Measurements from ENCODE around the gene RNF14.

Gene RNF14

GRCh38 chr5:141986072-141986471, 17.2 kb downstream of the RNF14 start:
- no peak for DNase-seq

DNA sequence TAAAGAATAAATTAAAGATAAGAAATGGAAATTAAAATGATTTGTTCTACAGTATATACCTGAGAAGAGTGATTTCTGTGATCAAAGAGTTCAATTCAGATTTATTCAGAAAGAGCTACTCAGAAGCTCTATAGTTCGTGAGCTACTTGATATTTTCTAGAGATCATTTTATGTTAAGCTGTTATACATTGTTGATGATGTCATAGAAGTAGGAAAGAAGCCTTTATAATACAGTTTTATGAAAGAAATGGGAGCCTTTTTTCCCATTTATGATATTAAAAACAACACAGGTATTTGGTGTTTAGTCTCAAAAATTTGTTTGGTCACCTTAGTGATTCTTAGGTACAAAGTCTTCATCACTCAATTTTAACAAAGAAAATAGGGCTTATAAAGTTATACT, 20.8 kb downstream of the RNF14 start:
- DNase-seq: no peak

- DNase-seq: no peak
Measured at GRCh38 chr5:141992349-141992963, 23.6 kb downstream of the RNF14 start.

GRCh38 chr5:141994511-141995136, 25.7 kb downstream of the RNF14 start:
- DNase-seq: no peak

GRCh38 chr5:141995656-141996055, 26.8 kb downstream of the RNF14 start:
- DNase-seq: no peak

DNA sequence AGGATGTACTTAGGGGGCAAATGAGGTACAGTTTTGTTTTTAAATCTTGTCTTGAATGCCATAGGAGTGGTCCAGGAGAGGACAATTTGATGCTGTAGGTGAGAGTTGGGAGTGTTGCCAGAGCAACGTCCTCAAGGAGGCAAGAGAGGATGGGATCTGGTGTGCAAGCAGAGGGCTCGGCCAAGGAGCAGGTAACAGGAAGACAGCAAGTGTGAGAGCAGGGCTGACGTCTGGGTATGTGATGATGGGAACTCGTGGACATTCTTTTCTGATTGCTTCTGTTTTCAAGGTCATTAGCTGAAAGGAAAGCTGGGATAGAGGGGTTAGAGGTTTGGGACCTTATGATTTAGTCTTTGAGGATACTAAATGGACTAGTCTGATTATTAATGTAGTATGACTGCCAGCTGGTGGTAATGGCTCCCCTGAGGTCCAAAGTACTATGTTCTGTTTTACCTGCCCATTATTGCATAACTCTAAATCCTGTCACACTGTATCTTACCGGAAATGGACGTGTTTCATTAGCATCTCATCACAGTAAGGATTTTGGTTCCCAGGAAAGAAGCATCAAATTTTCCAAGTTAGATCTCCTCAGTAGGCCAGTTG, 28.6 kb downstream of the RNF14 start:
- no peak for DNase-seq

- DNase-seq: no peak
Measured at GRCh38 chr5:142000173-142000572, 31.3 kb downstream of the RNF14 start.

- DNase-seq: no peak
Measured at GRCh38 chr5:142000704-142001484, 32.0 kb downstream of the RNF14 start.

DNA sequence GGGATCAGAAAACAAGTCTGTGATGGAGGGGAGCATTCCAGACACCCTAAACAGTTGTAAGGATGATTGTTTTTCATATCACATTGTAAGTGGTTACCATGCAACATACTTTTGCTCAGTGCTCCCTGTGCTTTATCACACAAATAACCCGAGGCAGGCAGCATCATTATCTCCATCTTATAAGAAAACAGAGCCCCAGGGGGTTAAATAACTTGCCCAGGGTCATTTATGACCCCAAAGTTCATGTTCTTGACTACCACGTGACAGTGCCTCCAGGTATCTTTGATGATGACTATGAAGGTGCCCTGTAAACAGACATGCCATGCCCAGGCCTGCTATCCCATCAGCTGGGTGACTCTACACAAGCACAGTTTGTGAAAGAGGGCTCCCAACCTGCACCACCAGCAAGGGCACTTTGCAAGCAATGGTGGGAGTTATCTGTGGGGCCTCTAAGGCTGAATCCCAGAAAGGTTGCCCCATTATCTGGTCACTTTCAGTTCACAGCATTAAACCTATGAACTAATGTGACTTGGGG, 34.4 kb downstream of the RNF14 start:
- DNase-seq: no peak

DNA sequence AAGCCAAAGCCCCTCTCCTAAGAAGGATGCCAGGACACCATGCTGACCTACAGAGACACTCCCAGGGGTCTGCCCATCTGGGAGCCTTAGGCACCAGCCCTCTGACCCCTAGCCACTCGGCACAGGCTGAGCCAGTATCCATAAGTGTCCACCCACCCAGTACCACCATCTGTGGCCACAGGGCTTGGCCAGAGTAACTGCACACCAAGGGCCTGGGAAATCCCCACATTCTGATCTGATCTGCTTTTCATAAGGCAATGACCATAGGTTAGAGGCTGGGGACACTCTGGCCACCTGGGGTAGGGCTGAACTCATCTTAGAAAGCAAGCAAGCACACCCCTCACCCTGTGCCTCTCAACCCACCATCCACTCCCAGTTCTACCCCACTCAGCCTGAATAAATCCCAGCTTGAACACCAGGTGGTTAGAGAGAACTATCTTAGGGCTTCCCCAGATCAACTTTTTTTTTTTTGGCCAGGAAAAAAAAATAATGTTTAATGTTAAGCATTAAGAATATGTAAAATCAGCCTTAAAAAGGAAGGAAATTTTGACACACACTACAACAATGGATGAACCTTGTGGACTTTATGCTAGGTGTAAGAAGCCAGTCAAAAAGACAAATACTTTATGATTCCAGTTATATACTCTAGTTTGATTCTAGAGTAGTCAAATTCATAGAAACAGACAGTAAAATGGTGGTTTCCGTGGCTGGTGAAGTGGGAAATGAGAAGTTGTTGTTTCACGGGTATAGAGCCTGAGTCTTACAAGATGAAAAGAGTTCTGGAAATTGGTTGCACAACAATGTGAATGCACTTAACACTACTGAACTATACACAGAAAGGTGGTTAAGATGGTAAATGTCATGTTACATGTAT, 37.7 kb downstream of the RNF14 start:
- DNase-seq: no peak

- DNase-seq: no peak
Measured at GRCh38 chr5:142007237-142007544, 38.3 kb downstream of the RNF14 start.

DNA sequence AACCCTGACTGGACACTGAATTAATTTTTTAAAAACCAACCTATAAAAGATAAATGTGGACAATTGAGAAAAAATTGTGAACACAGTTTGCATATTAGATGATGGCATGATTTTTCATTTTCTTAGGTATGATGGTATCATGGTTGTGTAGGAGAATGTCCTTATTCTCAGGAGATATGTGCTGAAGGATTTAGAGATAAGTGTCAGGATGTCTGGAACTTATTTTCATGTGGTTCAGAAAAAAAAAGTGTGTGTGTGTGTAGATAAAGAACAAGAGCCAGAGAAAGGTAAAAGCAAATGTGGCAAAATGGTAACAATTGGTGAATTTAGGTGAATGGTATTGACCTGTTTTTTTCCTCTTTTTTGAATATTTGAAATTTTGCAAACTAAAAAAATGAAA, 39.9 kb downstream of the RNF14 start:
- DNase-seq: no peak

GRCh38 chr5:142009886-142010285, 41.0 kb downstream of the RNF14 start:
- DNase-seq: no peak

DNA sequence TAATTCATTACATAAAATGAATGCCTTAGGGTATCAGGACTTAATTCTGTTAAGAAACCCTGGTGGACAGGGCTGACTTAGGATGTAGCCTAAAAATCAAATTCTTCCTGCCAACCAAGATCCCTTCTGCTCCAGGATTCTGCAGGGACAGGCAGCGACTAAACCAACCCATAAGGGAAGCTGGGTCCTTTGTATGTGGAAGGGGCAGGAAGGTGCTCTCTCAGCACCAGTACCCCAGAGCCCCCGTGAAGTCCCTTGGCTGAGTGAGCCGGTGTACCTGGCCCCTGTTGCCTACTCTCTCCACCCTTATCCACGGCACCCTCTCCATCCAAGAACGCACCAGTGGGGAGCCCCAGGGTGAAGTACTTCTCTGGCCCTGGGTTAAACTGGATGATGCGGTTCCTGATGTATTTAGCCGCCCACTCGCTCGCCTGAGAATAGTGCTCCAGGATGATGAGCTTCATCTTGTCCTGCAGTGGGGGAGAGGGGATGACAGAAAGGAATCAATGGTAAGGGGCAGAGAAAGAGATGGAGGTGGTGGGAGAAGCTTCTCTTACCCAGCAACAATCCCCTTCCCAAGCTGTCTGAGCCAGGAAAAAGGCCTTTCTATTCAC, 42.8 kb downstream of the RNF14 start:
- no peak for DNase-seq

- DNase-seq: no peak
Measured at GRCh38 chr5:142012186-142012785, 43.4 kb downstream of the RNF14 start.

- no peak for DNase-seq
Measured at GRCh38 chr5:142012792-142013388, 44.0 kb downstream of the RNF14 start, which contains the start of gene GNPDA1. GNPDA1 (minus strand) TSS chr5:142013027; CDS start chr5:142012035, 992 bp downstream.

DNA sequence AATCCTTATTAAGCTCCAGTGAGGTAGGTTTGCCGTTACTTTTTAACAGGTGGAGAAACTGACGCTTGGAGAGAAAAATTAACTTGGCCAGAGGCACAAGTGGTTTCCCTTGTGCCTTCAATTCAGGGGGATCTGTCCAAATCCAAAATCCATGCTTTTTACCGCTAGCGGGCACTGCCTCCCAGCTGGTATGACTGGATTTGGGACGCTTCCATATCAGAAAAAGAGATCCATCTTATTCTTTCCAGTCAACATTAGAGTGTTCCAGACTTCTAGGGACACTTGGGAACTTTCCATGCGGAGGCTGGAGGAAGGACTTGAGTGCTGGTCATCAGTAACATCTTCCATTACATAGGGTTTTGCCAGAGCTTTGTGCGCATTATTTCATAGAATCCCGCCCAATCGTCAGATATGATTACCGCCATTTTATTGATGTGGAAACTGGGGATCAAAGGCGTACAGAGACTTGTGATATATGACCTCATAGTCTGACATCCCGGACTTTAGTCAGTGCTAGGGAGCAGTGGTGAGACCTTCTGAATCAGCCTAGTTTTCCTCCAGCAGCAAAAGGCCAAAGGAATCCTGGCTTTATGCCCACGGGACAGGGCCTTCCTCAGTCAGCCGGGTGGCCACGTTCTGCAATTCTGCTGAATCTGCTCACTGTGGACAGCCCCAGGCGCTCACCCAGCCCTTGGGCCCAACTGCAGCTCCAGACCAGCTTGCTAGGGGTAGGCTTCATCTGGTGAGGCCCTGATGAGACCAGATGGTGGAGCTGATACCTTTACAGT, 45.0 kb downstream of the RNF14 start:
- DNase-seq: no peak

DNA sequence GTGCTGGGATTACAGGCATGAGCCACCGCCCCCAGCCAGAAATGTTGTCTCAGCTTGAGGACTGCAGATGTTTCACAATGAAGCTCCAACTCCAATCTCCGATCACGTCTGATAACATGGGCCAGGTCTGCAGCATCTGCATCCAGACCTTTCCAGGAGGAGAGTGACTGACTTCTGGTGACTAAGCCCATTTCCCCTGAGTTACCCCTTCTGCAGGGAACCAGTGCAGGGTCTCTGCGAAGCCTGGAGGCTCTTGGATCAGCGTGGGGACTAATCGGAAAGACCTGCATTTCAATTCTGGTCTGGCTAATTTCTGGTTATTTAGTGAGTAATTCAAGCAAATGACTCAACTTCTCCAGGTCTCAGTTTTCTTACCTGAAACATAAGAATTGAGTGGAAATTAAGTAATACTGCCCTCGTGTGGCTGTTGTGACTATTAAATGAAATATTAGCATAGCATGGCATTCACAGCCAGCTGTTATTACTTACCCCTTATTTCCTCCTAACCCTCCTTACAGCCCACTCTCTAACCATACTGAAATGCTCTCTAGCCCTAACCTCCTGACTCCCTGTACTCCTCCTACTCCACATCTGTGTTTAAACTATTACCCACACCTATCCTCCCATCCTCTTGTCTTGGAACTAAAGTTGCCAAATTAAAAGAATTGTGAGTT, 46.1 kb downstream of the RNF14 start:
- no peak for DNase-seq

GRCh38 chr5:142015781-142016533, 47.1 kb downstream of the RNF14 start:
- no peak for DNase-seq

Data from NCI-H1417 treated with DMSO at 0.1 percent for 48 hours (cell line).